ENCODE data around the gene MSH3.

DNA sequence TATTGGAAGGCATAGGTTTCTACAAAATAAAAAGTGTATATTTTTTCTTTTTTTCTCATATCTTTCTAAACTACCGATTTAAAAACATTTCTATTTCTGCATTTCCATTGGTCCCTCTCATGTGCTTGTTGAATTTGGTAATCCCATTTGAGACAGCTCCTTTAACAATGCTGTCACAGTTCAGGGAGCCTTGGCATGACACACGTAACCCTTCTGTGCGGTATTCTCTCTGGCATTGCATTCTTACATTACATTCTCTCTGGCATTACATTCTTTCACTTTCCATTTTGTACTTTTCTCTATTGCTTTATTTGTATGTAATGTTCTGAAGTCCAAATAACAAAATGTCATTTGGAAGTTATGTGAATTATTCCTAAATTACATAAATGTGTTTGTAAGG, 155.0 kb downstream of the MSH3 start:
- no peak for TF ChIP-seq EZH2 (IDR thresholded peaks at IDR 0.05; ENCODE audit: insufficient read depth, low read length)
- TF ChIP-seq, protein P1, sequence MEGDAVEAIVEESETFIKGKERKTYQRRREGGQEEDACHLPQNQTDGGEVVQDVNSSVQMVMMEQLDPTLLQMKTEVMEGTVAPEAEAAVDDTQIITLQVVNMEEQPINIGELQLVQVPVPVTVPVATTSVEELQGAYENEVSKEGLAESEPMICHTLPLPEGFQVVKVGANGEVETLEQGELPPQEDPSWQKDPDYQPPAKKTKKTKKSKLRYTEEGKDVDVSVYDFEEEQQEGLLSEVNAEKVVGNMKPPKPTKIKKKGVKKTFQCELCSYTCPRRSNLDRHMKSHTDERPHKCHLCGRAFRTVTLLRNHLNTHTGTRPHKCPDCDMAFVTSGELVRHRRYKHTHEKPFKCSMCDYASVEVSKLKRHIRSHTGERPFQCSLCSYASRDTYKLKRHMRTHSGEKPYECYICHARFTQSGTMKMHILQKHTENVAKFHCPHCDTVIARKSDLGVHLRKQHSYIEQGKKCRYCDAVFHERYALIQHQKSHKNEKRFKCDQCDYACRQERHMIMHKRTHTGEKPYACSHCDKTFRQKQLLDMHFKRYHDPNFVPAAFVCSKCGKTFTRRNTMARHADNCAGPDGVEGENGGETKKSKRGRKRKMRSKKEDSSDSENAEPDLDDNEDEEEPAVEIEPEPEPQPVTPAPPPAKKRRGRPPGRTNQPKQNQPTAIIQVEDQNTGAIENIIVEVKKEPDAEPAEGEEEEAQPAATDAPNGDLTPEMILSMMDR (IDR thresholded peaks at IDR 0.05; ENCODE audit: insufficient read depth, low read depth, low read length), result no peak
